IMR-90 (cell line): ENCODE measurements around the gene SSTR4. TPM values are rescaled to one million over a fixed set of nuclear protein-coding genes. Genes with fewer than 3 reads are reported as not detected.

Source experiments
- ATAC-seq: fragments of 200-7000 bp; cut with Tn5 transposase; 2 replicates; pipeline ENCODE4 v1.9.1; 2020; ENCODE audit warnings: low read depth, mild to moderate bottlenecking, moderate library complexity
- BruUV-seq: library from RNA; stranded (reverse); fragments of 400-500 nt; replicated peaks from 2 replicates; lab custom pipeline; 2021; lab: Mats Ljungman, UMichigan
- CTCF ChIA-PET: fragments of 300-600 bp; formaldehyde crosslinking; extraction: SDS; loops from one replicate; lab custom pipeline; 2021; ENCODE audit warnings: antibody characterized with exemption; lab: Yijun Ruan, JAX
- POLR2A ChIA-PET: fragments of 300-600 bp; sonication (Branson Sonifier 250); formaldehyde crosslinking; loops from one replicate; lab custom pipeline; 2022; ENCODE audit warnings: antibody characterized with exemption; ENCODE audit not compliant: unreplicated experiment; lab: Charles Lee
- DNase-seq: peaks from one replicate; pipeline ENCODE4 v3.0.0; 2013
- H2AFZ ChIP-seq: replicated peaks from 2 replicates; pipeline ENCODE3; 2013; ENCODE audit warnings: low read length, mild to moderate bottlenecking; ENCODE audit not compliant: poor library complexity
- H2AK5ac ChIP-seq: 2 replicates; pipeline ENCODE4 v1.6.1; 2013; ENCODE audit warnings: low read depth, low read length, inconsistent platforms
- H2AK9ac ChIP-seq: replicated peaks from 2 replicates; pipeline ENCODE3; 2013; ENCODE audit warnings: mild to moderate bottlenecking, low read depth, low read length, moderate library complexity; ENCODE audit not compliant: poor library complexity
- H2BK120ac ChIP-seq: 2 replicates; pipeline ENCODE4 v1.6.1; 2013; ENCODE audit warnings: low read depth, low read length, inconsistent platforms
- H2BK15ac ChIP-seq: 3 replicates; pipeline ENCODE4 v1.6.1; 2013; ENCODE audit warnings: low read depth, low read length, inconsistent platforms
- H2BK20ac ChIP-seq: 2 replicates; pipeline ENCODE4 v1.6.1; 2013; ENCODE audit warnings: low read depth, mild to moderate bottlenecking, inconsistent platforms, low read length, moderate library complexity
- H2BK5ac ChIP-seq: 2 replicates; pipeline ENCODE4 v1.6.1; 2013; ENCODE audit warnings: mild to moderate bottlenecking, low read depth, low read length, inconsistent platforms; ENCODE audit not compliant: poor library complexity, severe bottlenecking
- H3K14ac ChIP-seq: replicated peaks from 2 replicates; pipeline ENCODE4 v1.6.1; 2013; ENCODE audit warnings: low read depth, low read length, inconsistent platforms
- H3K18ac ChIP-seq: 2 replicates; pipeline ENCODE4 v1.6.1; 2013; ENCODE audit warnings: low read depth, low read length, control low read depth
- H3K23ac ChIP-seq: 2 replicates; pipeline ENCODE4 v1.6.1; 2013; ENCODE audit warnings: low read depth, low read length, inconsistent platforms
- H3K27ac ChIP-seq: 2 replicates; pipeline ENCODE4 v1.5.1; 2013; ENCODE audit warnings: mild to moderate bottlenecking, control low read depth, low read length; ENCODE audit not compliant: insufficient read depth
- H3K27me3 ChIP-seq: 2 replicates; pipeline ENCODE4 v1.6.1; 2013; ENCODE audit warnings: low read length; ENCODE audit not compliant: control insufficient read depth, insufficient read depth
- H3K36me3 ChIP-seq: 2 replicates; pipeline ENCODE4 v1.6.1; 2013; ENCODE audit warnings: low read length, mixed read lengths; ENCODE audit not compliant: control insufficient read depth, insufficient read depth
- H3K4ac ChIP-seq: 2 replicates; pipeline ENCODE4 v1.6.1; 2013; ENCODE audit warnings: low read depth, low read length, inconsistent platforms
- H3K4me1 ChIP-seq: 2 replicates; pipeline ENCODE4 v1.6.1; 2013; ENCODE audit warnings: low read length, mixed read lengths; ENCODE audit not compliant: control insufficient read depth, insufficient read depth
- H3K4me2 ChIP-seq: 2 replicates; pipeline ENCODE4 v1.6.1; 2013; ENCODE audit warnings: low read depth, mild to moderate bottlenecking, control low read depth, low read length, moderate library complexity
- H3K4me3 ChIP-seq: 2 replicates; pipeline ENCODE4 v1.5.1; 2013; ENCODE audit warnings: low read depth, mild to moderate bottlenecking, control low read depth, low read length, moderate library complexity; ENCODE audit not compliant: insufficient read depth
- H3K56ac ChIP-seq: 2 replicates; pipeline ENCODE4 v1.6.1; 2013; ENCODE audit warnings: low read length, inconsistent platforms; ENCODE audit not compliant: insufficient read depth; ENCODE audit errors: extremely low read depth
- H3K79me1 ChIP-seq, 2 experiments: 2 replicates each; pipeline ENCODE4 v1.6.1; 2013; ENCODE audit warnings: low read length in 2 of 2, inconsistent platforms in 1 of 2, low read depth in 1 of 2
- H3K9ac ChIP-seq: 2 replicates; pipeline ENCODE4 v1.6.1; 2013; ENCODE audit warnings: low read depth, low read length, control low read depth
- H3K9me1 ChIP-seq: 2 replicates; pipeline ENCODE4 v1.6.1; 2013; ENCODE audit warnings: low read length, inconsistent platforms; ENCODE audit not compliant: insufficient read depth
- H3K9me3 ChIP-seq: 2 replicates; pipeline ENCODE4 v1.6.1; 2013; ENCODE audit warnings: low read length; ENCODE audit not compliant: control insufficient read depth, insufficient read depth
- H4K20me1 ChIP-seq: 2 replicates; pipeline ENCODE4 v1.6.1; 2013; ENCODE audit warnings: low read length, inconsistent platforms; ENCODE audit not compliant: insufficient read depth
- H4K5ac ChIP-seq: 2 replicates; pipeline ENCODE4 v1.6.1; 2013; ENCODE audit warnings: mild to moderate bottlenecking, low read depth, low read length, control low read depth
- H4K8ac ChIP-seq, 2 experiments: 2 replicates each; pipeline ENCODE4 v1.6.1; 2013; ENCODE audit warnings: low read depth in 2 of 2, low read length in 2 of 2, control low read depth in 1 of 2, inconsistent platforms in 1 of 2
- H4K91ac ChIP-seq: 2 replicates; pipeline ENCODE4 v1.6.1; 2013; ENCODE audit warnings: low read depth, low read length, inconsistent platforms; ENCODE audit not compliant: insufficient read depth
- BHLHE40 ChIP-seq: fragments of 150-350 bp; IDR thresholded peaks from 2 replicates; pipeline ENCODE4 v1.6.1; 2016; ENCODE audit warnings: mild to moderate bottlenecking, low read depth, low read length
- CEBPB ChIP-seq: IDR thresholded peaks from 2 replicates; pipeline ENCODE4 v1.6.1; 2012; ENCODE audit warnings: low read depth, low read length, improper control_type of control experiment
- CHD1 ChIP-seq: IDR thresholded peaks from 2 replicates; pipeline ENCODE4 v1.6.1; 2012; ENCODE audit warnings: low read depth, low read length, improper control_type of control experiment
- CTCF ChIP-seq: conservative IDR thresholded peaks from 2 replicates; pipeline ENCODE4 v1.5.1; 2012; ENCODE audit warnings: mild to moderate bottlenecking, low read depth, low read length, improper control_type of control experiment
- ELK1 ChIP-seq: fragments of 150-350 bp; IDR thresholded peaks from 2 replicates; pipeline ENCODE4 v1.6.1; 2016; ENCODE audit warnings: low read depth, mild to moderate bottlenecking, low read length, moderate library complexity, borderline replicate concordance
- FOS ChIP-seq: fragments of 150-350 bp; IDR thresholded peaks from 2 replicates; pipeline ENCODE4 v1.6.1; 2016; ENCODE audit warnings: low read depth, low read length
- MAFK ChIP-seq: IDR thresholded peaks from 2 replicates; pipeline ENCODE4 v1.6.1; 2012; ENCODE audit warnings: low read depth, low read length, improper control_type of control experiment
- MAZ ChIP-seq: IDR thresholded peaks from 2 replicates; pipeline ENCODE4 v1.6.1; 2012; ENCODE audit warnings: low read depth, mild to moderate bottlenecking, low read length, improper control_type of control experiment, moderate library complexity, borderline replicate concordance
- MXI1 ChIP-seq: IDR thresholded peaks from 2 replicates; pipeline ENCODE4 v1.6.1; 2012; ENCODE audit warnings: low read depth, mild to moderate bottlenecking, low read length, moderate library complexity, borderline replicate concordance
- NFE2L2 ChIP-seq: fragments of 150-350 bp; IDR thresholded peaks from 2 replicates; pipeline ENCODE4 v1.6.1; 2016; ENCODE audit warnings: low read depth, mild to moderate bottlenecking, low read length
- POLR2A ChIP-seq: IDR thresholded peaks from 2 replicates; pipeline ENCODE4 v1.6.1; 2012; ENCODE audit warnings: mild to moderate bottlenecking, low read depth, low read length
- RAD21 ChIP-seq: IDR thresholded peaks from 2 replicates; pipeline ENCODE4 v1.6.1; 2012; ENCODE audit warnings: low read length, improper control_type of control experiment
- RCOR1 ChIP-seq: IDR thresholded peaks from 2 replicates; pipeline ENCODE4 v1.6.1; 2012; ENCODE audit warnings: mild to moderate bottlenecking, low read length, improper control_type of control experiment; ENCODE audit not compliant: insufficient replicate concordance
- RFX5 ChIP-seq: IDR thresholded peaks from 2 replicates; pipeline ENCODE4 v1.8.0; 2012; ENCODE audit warnings: low read depth, mild to moderate bottlenecking, low read length, moderate library complexity
- SMC3 ChIP-seq: fragments of 150-350 bp; IDR thresholded peaks from 2 replicates; pipeline ENCODE4 v1.6.1; 2016; ENCODE audit warnings: low read depth, mild to moderate bottlenecking, antibody characterized with exemption, low read length, moderate library complexity
- USF2 ChIP-seq: fragments of 150-350 bp; IDR thresholded peaks from 2 replicates; pipeline ENCODE4 v1.6.1; 2017; ENCODE audit warnings: mild to moderate bottlenecking, antibody characterized with exemption, low read length, low read depth
- WGBS, 2 experiments: methylation state at CpG; one replicate each; pipeline versions ENCODE4 v1.1.5 to v1.1.7; 2013; ENCODE audit warnings: missing lambda C conversion rate in 2 of 2; ENCODE audit not compliant: insufficient read length in 1 of 2; ENCODE audit errors: extremely low coverage in 2 of 2; 5-methylcytosine and 5-hydroxymethylcytosine counted together
- dilution Hi-C: fragments of 300-500 bp; cut with HindIII; formaldehyde crosslinking; loops from one replicate; pipeline ENCODE4 v1.14.3; 2018; ENCODE audit warnings: low sequenced_read_pairs; ENCODE audit not compliant: unreplicated experiment
- in situ Hi-C: fragments of 300-500 bp; cut with MboI; formaldehyde crosslinking; loops from 3 replicates; pipeline ENCODE4 v1.14.3; 2019; ENCODE audit warnings: low sequenced_read_pairs, inconsistent platforms, mixed read lengths
- intact Hi-C: fragments of 100-400 bp; cut with micrococcal nuclease; formaldehyde crosslinking; loops from 2 replicates; pipeline ENCODE4 v1.10.0; 2022
- polyA plus RNA-seq, 3 experiments: library from polyadenylated mRNA; depleted of rRNA; stranded (reverse); fragments of >200 nt; gene quantifications; 2 replicates each; pipeline ENCODE4 v1.2.3, GENCODE V29; 2012; ENCODE audit warnings: low replicate concordance in 1 of 3
- total RNA-seq: library from RNA; depleted of rRNA; stranded (reverse); fragments of >200 nt; gene quantifications from 2 replicates; pipeline ENCODE4 v1.2.3, GENCODE V29; 2012

The SSTR4 gene
- total and polyA plus RNA-seq, 2 of the 4 experiments (the other 2 are of a cell fraction): not detected

- Histone ChIP-seq H3K9me1 (no peaks in the 10 kb centered on the region), H3K56ac (no peak overlapping the region), H3K4me2 (no peak overlapping the region), H2BK20ac (no peak overlapping the region), H2BK5ac (no peak overlapping the region), H3K4ac (no peak overlapping the region), H2BK15ac (no peak overlapping the region), H3K4me3 (no peak overlapping the region), H3K18ac (no peak overlapping the region), H2BK120ac (no peak overlapping the region), H4K91ac (no peak overlapping the region), H3K27me3 (peaks cover 5% of the 10 kb centered on the region), H4K8ac (no peak overlapping the region), H2AK9ac (no peak overlapping the region), H3K4me1 (no peaks in the 10 kb centered on the region), H4K5ac (no peak overlapping the region), H3K23ac (no peak overlapping the region), H3K27ac (no peak overlapping the region), H3K79me1 (no peaks in the 10 kb centered on the region), H3K9me3 (no peaks in the 10 kb centered on the region), H2AK5ac (no peak overlapping the region), H3K9ac (no peak overlapping the region), H3K36me3 (no peaks in the 10 kb centered on the region), H2AFZ (no peak overlapping the region), H3K14ac (no peak overlapping the region), H4K20me1 (no peaks in the 10 kb centered on the region)
- dilution Hi-C loops (no loop called here), intact Hi-C loops (no loop called here), in situ Hi-C loops (no loop called here)
- BruUV-seq: no TSS peak
- POLR2A ChIA-PET: no interaction called here
- no CpG with 5 or more reads among the region's 3 CpGs for WGBS, 2 experiments
- CTCF ChIA-PET: no interaction called here
- TF ChIP-seq CHD1: no peak
- no peak for TF ChIP-seq SMC3
- no peak for TF ChIP-seq FOS
- no peak for TF ChIP-seq CTCF
- TF ChIP-seq MAFK: no peak
- no peak for TF ChIP-seq BHLHE40
- TF ChIP-seq CEBPB: no peak
- TF ChIP-seq RCOR1: no peak
- TF ChIP-seq RFX5: no peak
- TF ChIP-seq POLR2A: no peak
- no peak for TF ChIP-seq MAZ
- no peak for TF ChIP-seq NFE2L2
- TF ChIP-seq RAD21: no peak
- TF ChIP-seq USF2: no peak
- no peak for TF ChIP-seq ELK1
- no peak for TF ChIP-seq MXI1
- ATAC-seq (no peak), DNase-seq (no peak)
Observed at GRCh38 chr20:23028392-23028791, 6.7 kb upstream of the SSTR4 start.
